Omental fat pad (tissue), 4 donors: ENCODE results near the gene TRIM67. TPM values are rescaled to one million over a fixed set of nuclear protein-coding genes. Genes with fewer than 3 reads are reported as not detected.

Experiments
- ATAC-seq: fragments of 150-250 bp; one replicate; pipeline ENCODE4 v1.9.1; 2016; ENCODE audit warnings: mild to moderate bottlenecking, moderate library complexity; ENCODE audit not compliant: low FRiP score
- DNase-seq: peaks from one replicate; pipeline ENCODE4 v3.0.0-alpha.2; 2019; ENCODE audit warnings: low spot score
- total RNA-seq, 4 donors: library from RNA; depleted of rRNA; stranded (reverse); fragments of >200 nt; gene quantifications; one replicate each; pipeline ENCODE4 v1.1.0, GENCODE V29; 2016
- TF ChIP-seq, protein P1 (sequence below), 3 donors: fragments of 450-650 bp; IDR thresholded peaks; one replicate each; pipeline ENCODE4 v1.5.1; 2016 to 2017; ENCODE audit warnings: antibody characterized with exemption in 3 of 3, mild to moderate bottlenecking in 3 of 3, moderate library complexity in 2 of 3

TRIM67 gene
- total RNA-seq, 4 donors from 2014 or later, result 0.06 to 0.32 TPM; not detected in 2

DNA sequence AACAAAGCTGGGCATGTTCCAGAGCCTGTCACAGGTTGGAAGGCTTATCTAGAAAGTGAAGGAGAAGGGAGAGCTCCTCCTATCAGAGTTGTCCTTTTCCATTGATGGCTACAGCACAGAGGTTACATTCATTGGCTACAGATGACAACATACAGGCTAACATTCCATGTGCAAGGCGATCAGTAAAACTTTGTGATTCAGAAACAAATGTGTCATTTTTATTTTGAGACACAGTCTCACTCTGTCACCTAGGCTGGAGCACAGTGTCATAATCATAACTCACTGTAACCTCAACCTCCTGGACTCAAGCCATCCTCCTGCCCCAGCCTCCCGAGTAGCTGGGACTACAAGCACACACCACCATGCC lies 32.6 kb downstream of the TRIM67 start:
- DNase-seq (no peak), ATAC-seq (no peak)
- TF ChIP-seq, protein P1, sequence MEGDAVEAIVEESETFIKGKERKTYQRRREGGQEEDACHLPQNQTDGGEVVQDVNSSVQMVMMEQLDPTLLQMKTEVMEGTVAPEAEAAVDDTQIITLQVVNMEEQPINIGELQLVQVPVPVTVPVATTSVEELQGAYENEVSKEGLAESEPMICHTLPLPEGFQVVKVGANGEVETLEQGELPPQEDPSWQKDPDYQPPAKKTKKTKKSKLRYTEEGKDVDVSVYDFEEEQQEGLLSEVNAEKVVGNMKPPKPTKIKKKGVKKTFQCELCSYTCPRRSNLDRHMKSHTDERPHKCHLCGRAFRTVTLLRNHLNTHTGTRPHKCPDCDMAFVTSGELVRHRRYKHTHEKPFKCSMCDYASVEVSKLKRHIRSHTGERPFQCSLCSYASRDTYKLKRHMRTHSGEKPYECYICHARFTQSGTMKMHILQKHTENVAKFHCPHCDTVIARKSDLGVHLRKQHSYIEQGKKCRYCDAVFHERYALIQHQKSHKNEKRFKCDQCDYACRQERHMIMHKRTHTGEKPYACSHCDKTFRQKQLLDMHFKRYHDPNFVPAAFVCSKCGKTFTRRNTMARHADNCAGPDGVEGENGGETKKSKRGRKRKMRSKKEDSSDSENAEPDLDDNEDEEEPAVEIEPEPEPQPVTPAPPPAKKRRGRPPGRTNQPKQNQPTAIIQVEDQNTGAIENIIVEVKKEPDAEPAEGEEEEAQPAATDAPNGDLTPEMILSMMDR (IDR thresholded peaks at IDR 0.05), result no peak

DNA sequence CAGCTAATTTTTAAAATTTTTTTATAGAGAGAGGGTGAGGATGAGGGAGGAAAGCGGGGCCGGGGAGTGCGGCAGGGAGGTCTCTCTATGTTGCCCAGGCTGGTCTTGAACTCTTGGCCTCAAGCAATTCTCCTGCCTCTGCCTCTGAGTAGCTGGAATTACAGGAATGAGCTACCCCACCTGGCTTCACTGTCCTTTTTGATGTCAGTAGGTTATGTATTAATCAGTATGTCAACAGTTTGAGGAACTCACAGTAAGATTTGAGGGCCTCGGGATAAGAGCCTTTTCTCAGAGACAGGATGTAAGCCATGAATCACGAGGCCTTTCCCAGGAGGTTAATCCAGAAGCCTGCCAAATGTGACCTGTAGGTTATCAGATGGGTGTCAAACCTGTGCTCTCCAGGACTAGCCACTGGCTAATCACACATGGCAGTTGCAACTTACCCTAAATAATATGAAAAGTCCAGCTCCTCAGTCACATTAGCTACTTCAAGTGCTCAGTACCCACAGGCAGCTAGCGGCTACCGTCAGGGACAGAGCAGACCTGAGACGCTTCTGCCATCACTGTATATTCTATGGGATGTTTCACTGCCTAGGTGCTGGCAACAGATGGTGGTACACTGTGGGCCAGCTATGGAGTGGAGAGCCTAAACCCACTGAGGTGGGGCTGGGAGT lies 33.1 kb downstream of the TRIM67 start:
- ATAC-seq (no peak), DNase-seq (no peak)
- TF ChIP-seq, protein P1 (IDR thresholded peaks at IDR 0.05), result no peak

DNA sequence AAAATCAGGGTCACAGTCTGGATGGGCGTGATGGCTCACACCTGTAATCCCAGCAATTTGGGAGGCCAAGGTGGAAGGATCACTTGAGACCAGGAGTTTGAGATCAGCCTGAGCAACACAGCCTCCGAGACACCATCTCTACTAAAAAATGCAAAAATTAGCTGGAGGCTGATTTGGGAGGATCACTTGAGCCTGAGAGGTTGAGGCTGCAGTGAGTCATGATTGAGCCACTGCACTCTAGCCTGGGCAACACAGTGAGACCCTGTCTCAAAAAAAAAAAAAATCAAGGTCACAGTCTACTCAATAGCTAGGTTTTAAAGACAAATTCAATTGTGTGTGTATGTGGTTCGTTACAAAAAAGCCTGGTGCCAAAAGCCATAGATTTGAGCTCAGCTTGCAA lies 34.4 kb downstream of the TRIM67 start:
- DNase-seq (no peak), ATAC-seq (no peak)
- TF ChIP-seq, protein P1 (IDR thresholded peaks at IDR 0.05), result no peak

DNA sequence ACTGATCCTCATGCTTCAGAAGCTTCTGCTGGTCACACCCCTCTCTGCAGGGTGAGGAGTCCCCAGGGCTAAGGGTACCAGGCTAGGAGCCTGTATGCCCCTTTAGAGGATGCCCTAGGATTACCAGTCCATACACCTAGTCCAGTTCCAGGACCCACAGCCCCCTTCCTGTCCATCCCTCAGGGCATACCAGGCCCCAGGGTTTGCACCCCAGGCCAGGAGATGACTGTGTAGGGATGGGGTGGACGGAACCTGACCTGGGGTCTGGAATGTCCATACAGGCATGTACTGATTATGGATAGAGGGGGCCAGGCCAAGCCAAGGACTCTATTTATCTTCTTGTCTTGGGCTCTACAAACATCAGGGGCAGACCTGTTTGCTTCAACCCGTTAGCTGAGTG lies 34.9 kb downstream of the TRIM67 start:
- ATAC-seq, result no peak
- DNase-seq, result no peak
- TF ChIP-seq, protein P1 (IDR thresholded peaks at IDR 0.05), result no peak

DNA sequence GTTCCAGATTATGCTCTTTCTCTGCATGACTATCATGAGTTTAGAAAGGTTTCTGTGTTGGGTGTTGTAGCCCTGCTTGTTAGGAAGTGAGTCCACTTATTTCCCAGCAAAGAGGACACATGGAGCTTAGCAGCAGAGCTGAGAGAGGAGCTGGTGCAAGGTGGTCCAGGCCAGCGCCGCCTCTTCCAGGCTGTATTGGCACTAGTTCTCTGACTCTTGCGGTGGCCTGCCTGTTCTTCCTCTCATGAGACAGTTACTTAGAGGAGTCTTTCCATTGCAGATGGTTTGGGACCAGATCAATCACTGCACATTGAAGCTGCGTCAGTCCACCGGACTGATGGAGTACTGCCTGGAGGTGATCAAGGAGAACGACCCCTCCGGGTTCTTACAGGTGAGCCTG lies 38.0 kb downstream of the TRIM67 start:
- TF ChIP-seq, protein P1 (IDR thresholded peaks at IDR 0.05), result no peak
- no peak for ATAC-seq
- no peak for DNase-seq

DNA sequence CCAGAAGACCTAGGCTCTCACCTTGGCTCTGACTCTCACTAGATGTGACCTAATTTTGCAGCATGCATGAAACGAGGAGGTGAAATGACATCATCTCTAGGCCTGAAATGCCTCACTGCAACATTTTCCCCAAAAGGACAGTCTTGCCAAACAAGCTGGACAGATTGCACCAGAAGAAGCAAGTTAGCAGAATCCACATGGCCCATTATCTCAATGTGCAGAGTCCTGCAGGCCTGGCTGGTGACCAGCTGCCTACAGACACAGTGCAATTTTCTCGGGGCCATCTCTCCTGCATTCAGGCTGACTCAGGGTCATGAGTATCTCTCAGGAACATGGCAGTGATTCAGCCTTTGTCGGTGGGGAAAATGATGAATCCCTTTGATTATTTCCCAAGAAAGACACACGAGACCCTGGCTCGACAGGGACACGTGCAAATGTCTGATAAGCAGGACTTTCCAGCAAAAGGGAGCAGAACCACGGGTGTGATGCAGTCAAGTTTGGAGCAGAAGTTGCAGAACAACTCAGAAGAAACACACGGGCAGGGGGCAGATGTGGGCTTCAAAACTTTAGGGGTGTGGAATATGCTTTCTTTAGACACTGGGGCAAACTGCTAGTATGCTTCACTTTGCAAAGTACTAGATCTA lies 38.7 kb downstream of the TRIM67 start:
- DNase-seq (no peak), ATAC-seq (no peak)
- TF ChIP-seq, protein P1 (IDR thresholded peaks at IDR 0.05), result no peak
